Sigmoid colon (tissue), 7 donors: Measurements from ENCODE around the gene SPOP. TPM values are rescaled to one million over a fixed set of nuclear protein-coding genes. Genes with fewer than 3 reads are reported as not detected.

Source experiments
- DNase-seq: peaks from one replicate; pipeline ENCODE4 v3.0.0-alpha.2; 2019
- H3K27ac ChIP-seq, 4 donors: fragments of 200-600 bp; sonication (generic); one replicate each; pipeline ENCODE4 v1.5.1; 2016 to 2019; ENCODE audit warnings: mild to moderate bottlenecking in 1 of 4
- H3K27me3 ChIP-seq, 3 donors: fragments of 200-600 bp; sonication (generic); one replicate each; pipeline ENCODE4 v1.5.1; 2019; ENCODE audit warnings: mild to moderate bottlenecking in 1 of 3
- H3K36me3 ChIP-seq, 4 donors: fragments of 200-600 bp; sonication (generic); one replicate each; pipeline ENCODE4 v1.5.1; 2016 to 2019
- H3K4me1 ChIP-seq, 4 donors: fragments of 200-600 bp; sonication (generic); one replicate each; pipeline ENCODE4 v1.5.1; 2017 to 2019
- H3K4me3 ChIP-seq, 4 donors: fragments of 200-600 bp; sonication (generic); one replicate each; pipeline ENCODE4 v1.5.1; 2017 to 2019; ENCODE audit warnings: mild to moderate bottlenecking in 2 of 4, moderate library complexity in 1 of 4
- H3K9me3 ChIP-seq, 4 donors: fragments of 200-600 bp in 3 of 4; sonication (generic) in 3 of 4; one replicate each; pipeline versions ENCODE4 v1.5.1 to v1.6.1; 2013 to 2019
- CTCF ChIP-seq, 4 experiments: fragments of 450-650 bp in 3 of 4; fragments of 200-600 bp in 1 of 4; IDR thresholded peaks; one replicate each; pipeline ENCODE4 v1.5.1; 2016 to 2019; ENCODE audit warnings: antibody characterized with exemption in 4 of 4, mild to moderate bottlenecking in 3 of 4, moderate library complexity in 2 of 4
- EP300 ChIP-seq, 4 donors: sonication (generic); formaldehyde crosslinking; IDR thresholded peaks; one replicate each; pipeline ENCODE4 v1.6.1; 2017; ENCODE audit warnings: antibody characterized with exemption in 4 of 4
- POLR2A ChIP-seq, 2 donors: fragments of 450-650 bp; IDR thresholded peaks; one replicate each; pipeline ENCODE4 v1.6.1; 2016; ENCODE audit warnings: antibody characterized with exemption in 2 of 2, mild to moderate bottlenecking in 2 of 2, moderate library complexity in 2 of 2
- POLR2AphosphoS5 ChIP-seq, 4 donors: sonication (generic); formaldehyde crosslinking; IDR thresholded peaks; one replicate each; pipeline ENCODE4 v1.6.1; 2017; ENCODE audit warnings: antibody characterized with exemption in 4 of 4
- WGBS, 2 donors: extraction: QIAGEN DNeasy Blood & Tissue Kit; methylation state at CpG; one replicate each; pipeline ENCODE4 v1.1.7; 2013; 5-methylcytosine and 5-hydroxymethylcytosine counted together
- intact Hi-C: fragments of 100-400 bp; cut with DNase I; formaldehyde crosslinking; loops from one replicate; pipeline ENCODE4 v1.15.1; 2023
- polyA plus RNA-seq, 3 donors: library from polyadenylated mRNA; stranded (reverse); fragments of 200-250 nt; gene quantifications; one replicate each; pipeline ENCODE4 v1.2.3, GENCODE V29; 2013
- total RNA-seq, 4 donors: library from RNA; depleted of rRNA; stranded (reverse); fragments of >200 nt; gene quantifications; one replicate each; pipeline ENCODE4 v1.1.0, GENCODE V29; 2016
- donor health status: healthy with polysubstance abuse.
- donor health status: Bipolar disorder and iron deficiency.
- donor health status: healthy.

SPOP gene
- total and polyA plus RNA-seq, 7 donors, result 33.0 to 332 (median 226) TPM

DNA sequence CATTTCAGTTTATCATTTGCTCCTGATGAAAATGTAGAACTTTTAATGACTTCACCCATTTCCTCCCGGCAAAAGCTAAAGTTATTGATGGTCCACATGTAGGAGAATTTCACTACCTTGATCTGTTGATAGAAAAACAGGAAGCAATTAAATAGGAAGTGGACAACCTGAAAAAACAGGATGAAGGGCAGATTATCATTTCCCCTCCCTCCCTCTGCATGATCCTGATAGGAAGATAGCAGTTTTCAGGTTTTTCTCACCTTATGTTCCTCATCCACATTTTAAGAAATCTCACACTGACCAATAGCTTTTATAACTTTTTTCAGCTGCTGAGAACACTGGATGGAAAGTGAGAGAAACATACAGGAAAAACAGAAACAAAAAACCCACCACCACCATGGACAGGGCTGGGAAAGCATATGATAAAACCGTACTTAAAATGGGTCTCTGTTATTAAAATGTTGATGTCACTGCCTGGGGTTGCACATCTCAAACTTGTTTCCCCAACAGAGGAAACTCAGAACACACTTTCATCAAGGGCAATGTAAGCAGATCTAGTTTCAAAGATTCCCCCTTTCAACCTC lies 55.9 kb downstream of the SPOP start:
- intact Hi-C loops, result no loop called here
- Histone ChIP-seq H3K9me3 (no peaks in the 10 kb centered on the region), H3K27ac (peak overlapping the region; percentile 25 to 93 (median 78)), H3K36me3 (peaks cover 25 to 62% (median 52%) of the 10 kb centered on the region in 4 donors), H3K27me3 (no peaks in the 10 kb centered on the region), H3K4me1 (peaks cover 0 to 94% (median 84%) of the 10 kb centered on the region in 4 donors), H3K4me3 (no peak overlapping the region)
- 71 to 80% methylated on average over 2 of the region's 2 CpGs for WGBS, 2 donors
- TF ChIP-seq POLR2AphosphoS5 (IDR thresholded peaks at IDR 0.05) (no peak), POLR2A (IDR thresholded peaks at IDR 0.05) (no peak), CTCF (IDR thresholded peaks at IDR 0.05) (no peak), EP300 (IDR thresholded peaks at IDR 0.05) (no peak)
- no peak for DNase-seq

GRCh38 chr17:49621420-49621819 lies 56.5 kb downstream of the SPOP start:
- H3K4me1 ChIP-seq, result peaks cover 2 to 94% (median 85%) of the 10 kb centered on the region in 4 donors
- H3K36me3 ChIP-seq, result peaks cover 25 to 66% (median 53%) of the 10 kb centered on the region in 4 donors
- no peak overlapping the region for H3K4me3 ChIP-seq
- H3K27me3 ChIP-seq, result no peaks in the 10 kb centered on the region
- intact Hi-C loops, result no loop called here
- TF ChIP-seq POLR2A (IDR thresholded peaks at IDR 0.05), result no peak
- no peak for TF ChIP-seq EP300 (IDR thresholded peaks at IDR 0.05)
- no peak for TF ChIP-seq POLR2AphosphoS5 (IDR thresholded peaks at IDR 0.05)
- no peak for TF ChIP-seq CTCF (IDR thresholded peaks at IDR 0.05)
- peak overlapping the region; percentile 25 to 93 (median 78) for H3K27ac ChIP-seq
- DNase-seq, result no peak
- H3K9me3 ChIP-seq, result no peaks in the 10 kb centered on the region

- peak overlapping the region; percentile 67 to 89 (median 75) for H3K27ac ChIP-seq
- H3K27me3 ChIP-seq, result no peaks in the 10 kb centered on the region
- WGBS, 2 donors, result 85 to 90% methylated on average over 3 of the region's 3 CpGs
- peaks cover 2 to 93% (median 78%) of the 10 kb centered on the region in 4 donors for H3K4me1 ChIP-seq
- no peaks in the 10 kb centered on the region for H3K9me3 ChIP-seq
- TF ChIP-seq EP300 (IDR thresholded peaks at IDR 0.05) (no peak), POLR2AphosphoS5 (IDR thresholded peaks at IDR 0.05) (no peak), CTCF (IDR thresholded peaks at IDR 0.05) (no peak), POLR2A (IDR thresholded peaks at IDR 0.05) (no peak)
- no peak for DNase-seq
- intact Hi-C loops, result no loop called here
- no peak overlapping the region for H3K4me3 ChIP-seq
- H3K36me3 ChIP-seq, result peaks cover 25 to 84% (median 53%) of the 10 kb centered on the region in 4 donors
These were observed 59.8 kb downstream of the SPOP start for GRCh38 chr17:49618028-49618611.

- Histone ChIP-seq H3K36me3 (peaks cover 25 to 74% (median 44%) of the 10 kb centered on the region in 4 donors), H3K4me1 (peaks cover 2 to 93% (median 83%) of the 10 kb centered on the region in 4 donors), H3K4me3 (no peak overlapping the region), H3K27ac (peak overlapping the region; percentile 67 to 89 (median 75)), H3K27me3 (no peaks in the 10 kb centered on the region), H3K9me3 (no peaks in the 10 kb centered on the region)
- intact Hi-C loops, result loop anchor here (2.0 kb wide), 1 partner anchor 74 kb away; no protein-coding TSS in a partner anchor
- WGBS, 2 donors, result 70 to 78% methylated on average over 10 of the region's 10 CpGs
- DNase-seq, result peak; percentile 88
- TF ChIP-seq CTCF (IDR thresholded peaks at IDR 0.05) (no peak), POLR2AphosphoS5 (IDR thresholded peaks at IDR 0.05) (peak in 3 of 4 donors; percentile 22 to 40 (median 31))
These were observed 61.2 kb downstream of the SPOP start for GRCh38 chr17:49616601-49617131.
